SH-SY5Y (cell line): ENCODE data around the gene AP2S1.

Experiments used
- GATA2 ChIP-seq: IDR thresholded peaks from 2 replicates; pipeline ENCODE4 v1.6.1; 2011; ENCODE audit warnings: mild to moderate bottlenecking, low read depth, low read length
- GATA3 ChIP-seq: IDR thresholded peaks from 2 replicates; pipeline ENCODE4 v1.6.1; 2011; ENCODE audit warnings: low read depth, mild to moderate bottlenecking, low read length, moderate library complexity

- no peak for TF ChIP-seq GATA2
- no peak for TF ChIP-seq GATA3
These were observed 16.5 kb upstream of the AP2S1 start for GRCh38 chr19:46867170-46867569.
